Activated CD4-positive, alpha-beta T cell treated with anti-CD3 and anti-CD28 coated beads, Interleukin-2, amount 50 U/mL, for 24 hours (primary cell): ENCODE data around the gene MYLK.
"Not testable (repeated sequence)": the region's sequence is repeated elsewhere in the genome, so short reads cannot be mapped to it uniquely, and the experiment has no call there.

ENCODE experiments used
- DNase-seq, 2 donors: peaks; one replicate each; pipeline ENCODE4 v3.0.0-alpha.2; 2020; ENCODE audit warnings: low read depth in 1 of 2, low spot score in 1 of 2

The MYLK gene

GRCh38 chr3:123884203-123884831 is at the start of gene MYLK:
Gene MYLK (minus strand): TSS chr3:123884332. CDS start chr3:123793841, 90,491 bp downstream.
- DNase-seq: no peak

GRCh38 chr3:123930445-123930844 is 46.3 kb upstream of the MYLK start:
- DNase-seq: no peak

- DNase-seq: no peak
These were observed 45.2 kb upstream of the MYLK start for GRCh38 chr3:123929325-123929724.

- DNase-seq: no peak
These were observed 42.3 kb upstream of the MYLK start for GRCh38 chr3:123926396-123926795.

GRCh38 chr3:123920868-123921267 is 36.7 kb upstream of the MYLK start:
- DNase-seq: no peak

- DNase-seq: no peak
These were observed 36.3 kb upstream of the MYLK start for GRCh38 chr3:123920383-123920782.

- DNase-seq: no peak
These were observed 35.2 kb upstream of the MYLK start for GRCh38 chr3:123919353-123919752.

GRCh38 chr3:123914829-123915228 is 30.7 kb upstream of the MYLK start:
- no peak for DNase-seq

- DNase-seq: no peak
These were observed 25.7 kb upstream of the MYLK start for GRCh38 chr3:123909785-123910184.

- DNase-seq: no peak
These were observed 23.6 kb upstream of the MYLK start for GRCh38 chr3:123907720-123908119.

- DNase-seq: no peak
These were observed 15.3 kb upstream of the MYLK start for GRCh38 chr3:123899300-123899865.

- DNase-seq: no peak
These were observed 8.9 kb upstream of the MYLK start for GRCh38 chr3:123893012-123893411.

- DNase-seq: no peak
These were observed 8.1 kb upstream of the MYLK start for GRCh38 chr3:123892195-123892594.

- not testable (repeated sequence) for DNase-seq
These were observed 6.9 kb upstream of the MYLK start for GRCh38 chr3:123890991-123891390.

GRCh38 chr3:123890162-123890561 is 6.0 kb upstream of the MYLK start:
- DNase-seq: not testable (repeated sequence)

GRCh38 chr3:123884993-123885392 is 861 bp upstream of the MYLK start:
- no peak for DNase-seq

- DNase-seq: no peak
These were observed 380 bp downstream of the MYLK start for GRCh38 chr3:123883701-123884202.

GRCh38 chr3:123883111-123883510 is 1.0 kb downstream of the MYLK start:
- no peak for DNase-seq

- DNase-seq: no peak
These were observed 2.4 kb downstream of the MYLK start for GRCh38 chr3:123881771-123882170.

- no peak for DNase-seq
These were observed 3.1 kb downstream of the MYLK start for GRCh38 chr3:123880998-123881561.

- no peak for DNase-seq
These were observed 5.3 kb downstream of the MYLK start for GRCh38 chr3:123878807-123879206.

- DNase-seq: no peak
These were observed 6.2 kb downstream of the MYLK start for GRCh38 chr3:123877965-123878364.

GRCh38 chr3:123877466-123877865 is 6.7 kb downstream of the MYLK start:
- no peak for DNase-seq
